GM12874 (cell line): Measurements from ENCODE around the gene CIDEB.

Experiments
- CTCF ChIP-seq: IDR thresholded peaks from 2 replicates; pipeline ENCODE4 v1.5.1; 2011; ENCODE audit warnings: low read depth, mild to moderate bottlenecking, control low read depth, low read length, moderate library complexity; ENCODE audit not compliant: insufficient read depth

The CIDEB gene

GRCh38 chr14:24314377-24315193, 6.8 kb upstream of the CIDEB start:
- no peak for TF ChIP-seq CTCF

GRCh38 chr14:24313913-24314312, 6.1 kb upstream of the CIDEB start:
- no peak for TF ChIP-seq CTCF

GRCh38 chr14:24312736-24313507, 5.1 kb upstream of the CIDEB start:
- no peak for TF ChIP-seq CTCF

- TF ChIP-seq CTCF: no peak
Measured at GRCh38 chr14:24311837-24312615, 4.2 kb upstream of the CIDEB start.

- peak; percentile 61 for TF ChIP-seq CTCF
Measured at GRCh38 chr14:24310646-24311604, 3.1 kb upstream of the CIDEB start, which contains the start of gene LTB4R. Gene LTB4R, plus strand, starts transcription at chr14:24311502. Its CDS starts 4,150 bp downstream, at chr14:24315652.

GRCh38 chr14:24310265-24310645, 2.5 kb upstream of the CIDEB start:
- no peak for TF ChIP-seq CTCF
